BE2C (cell line): Measurements from ENCODE around the gene NEK8.
"Not testable (repeated sequence)": the region's sequence is repeated elsewhere in the genome, so short reads cannot be mapped to it uniquely, and the experiment has no call there.

Experiments used
- DNase-seq: peaks from one replicate; pipeline ENCODE4 v3.0.0-alpha.2; 2020
- H3K27me3 ChIP-seq: fragments of 250-450 bp; sonication (Bioruptor Pico); 2 replicates; pipeline ENCODE4 v1.5.1; 2020; ENCODE audit warnings: mild to moderate bottlenecking
- H3K36me3 ChIP-seq: fragments of 250-450 bp; sonication (Bioruptor Pico); 2 replicates; pipeline ENCODE4 v1.5.1; 2020; ENCODE audit warnings: mild to moderate bottlenecking
- H3K4me1 ChIP-seq: fragments of 250-450 bp; sonication (Bioruptor Pico); 2 replicates; pipeline ENCODE4 v1.5.1; 2020
- H3K4me3 ChIP-seq: 2 replicates; pipeline ENCODE4 v1.5.1; 2011; ENCODE audit warnings: low read depth, low read length
- H3K9me3 ChIP-seq: fragments of 250-450 bp; sonication (Bioruptor Pico); 2 replicates; pipeline ENCODE4 v1.5.1; 2020
- TF ChIP-seq, protein P1 (sequence below): IDR thresholded peaks from 2 replicates; pipeline ENCODE4 v1.5.1; 2012; ENCODE audit warnings: mild to moderate bottlenecking, low read depth, low read length

Gene NEK8

DNA sequence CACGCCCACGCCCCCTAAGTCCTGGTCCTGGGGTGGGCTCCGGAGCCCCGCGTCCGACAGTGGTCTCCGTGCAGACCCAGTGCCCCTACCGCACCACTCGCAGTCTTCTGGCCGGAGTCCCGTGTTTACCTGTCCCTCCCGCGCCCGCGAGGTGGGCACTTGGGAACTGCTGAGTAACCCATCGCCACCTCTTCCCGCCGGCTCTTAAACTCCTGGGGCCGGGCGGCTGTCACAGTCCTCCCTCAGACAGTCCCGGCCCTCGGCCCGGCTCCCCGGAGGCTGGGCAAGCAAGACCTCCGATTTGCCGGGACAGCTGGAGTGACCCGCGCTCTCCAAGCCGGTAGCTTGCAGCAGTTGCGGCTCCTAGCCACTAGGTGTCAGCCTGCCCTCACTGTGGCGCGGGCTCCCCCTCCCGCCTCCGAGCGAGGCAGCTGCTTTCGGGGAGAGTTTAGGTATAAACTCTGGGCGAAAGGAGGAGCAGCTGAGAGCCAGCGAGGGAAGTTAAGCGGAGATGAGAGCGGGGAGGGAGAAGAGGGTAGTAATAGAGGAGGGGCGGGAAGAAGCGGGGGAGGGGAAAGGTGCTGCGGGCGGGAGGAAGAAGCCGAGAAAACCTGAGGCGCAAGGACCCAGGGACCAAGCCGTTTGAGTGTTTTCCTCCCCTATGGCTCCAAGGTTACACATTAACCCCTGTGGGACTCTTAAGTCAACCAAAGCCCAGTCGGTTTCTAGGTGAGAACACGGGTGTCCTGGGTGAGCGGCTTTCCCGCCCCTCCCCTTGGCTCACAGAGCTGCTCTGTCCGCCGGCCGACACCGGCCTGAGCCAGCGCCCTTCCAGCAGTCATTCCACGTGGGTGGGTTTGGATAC, 1.7 kb upstream of the NEK8 start:
- no peaks in the 10 kb centered on the region for H3K9me3 ChIP-seq
- peak; percentile 86 for DNase-seq
- H3K27me3 ChIP-seq: no peaks in the 10 kb centered on the region
- H3K4me1 ChIP-seq: peaks cover 3% of the 10 kb centered on the region; the same call in 1 of the 2 replicates
- TF ChIP-seq, protein P1, sequence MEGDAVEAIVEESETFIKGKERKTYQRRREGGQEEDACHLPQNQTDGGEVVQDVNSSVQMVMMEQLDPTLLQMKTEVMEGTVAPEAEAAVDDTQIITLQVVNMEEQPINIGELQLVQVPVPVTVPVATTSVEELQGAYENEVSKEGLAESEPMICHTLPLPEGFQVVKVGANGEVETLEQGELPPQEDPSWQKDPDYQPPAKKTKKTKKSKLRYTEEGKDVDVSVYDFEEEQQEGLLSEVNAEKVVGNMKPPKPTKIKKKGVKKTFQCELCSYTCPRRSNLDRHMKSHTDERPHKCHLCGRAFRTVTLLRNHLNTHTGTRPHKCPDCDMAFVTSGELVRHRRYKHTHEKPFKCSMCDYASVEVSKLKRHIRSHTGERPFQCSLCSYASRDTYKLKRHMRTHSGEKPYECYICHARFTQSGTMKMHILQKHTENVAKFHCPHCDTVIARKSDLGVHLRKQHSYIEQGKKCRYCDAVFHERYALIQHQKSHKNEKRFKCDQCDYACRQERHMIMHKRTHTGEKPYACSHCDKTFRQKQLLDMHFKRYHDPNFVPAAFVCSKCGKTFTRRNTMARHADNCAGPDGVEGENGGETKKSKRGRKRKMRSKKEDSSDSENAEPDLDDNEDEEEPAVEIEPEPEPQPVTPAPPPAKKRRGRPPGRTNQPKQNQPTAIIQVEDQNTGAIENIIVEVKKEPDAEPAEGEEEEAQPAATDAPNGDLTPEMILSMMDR: peak; percentile 86
- H3K4me3 ChIP-seq: peak overlapping the region; percentile 67
- peaks cover 33% of the 10 kb centered on the region for H3K36me3 ChIP-seq

DNA sequence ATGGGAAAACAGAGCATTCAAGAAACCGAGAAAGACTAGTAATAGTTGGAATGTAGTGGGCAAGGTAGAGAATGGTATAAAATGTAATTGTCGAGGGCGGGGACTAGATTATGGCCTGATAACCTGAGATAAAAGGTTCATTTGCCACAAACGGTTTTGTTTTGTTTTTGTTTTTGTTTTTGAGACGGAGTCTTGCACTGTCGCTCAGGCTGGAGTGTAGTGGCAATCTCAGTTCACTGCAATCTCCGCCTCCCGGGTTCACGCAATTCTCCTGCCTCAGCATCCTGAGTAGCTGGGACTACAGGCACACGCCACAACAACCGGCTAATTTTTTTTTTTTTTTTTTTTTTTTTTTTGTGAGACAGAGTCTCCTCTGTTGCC, 1.4 kb downstream of the NEK8 start:
- Histone ChIP-seq H3K4me3 (no peak overlapping the region), H3K9me3 (no peaks in the 10 kb centered on the region), H3K4me1 (no peaks in the 10 kb centered on the region; the same call in 1 of the 2 replicates), H3K36me3 (peaks cover 4% of the 10 kb centered on the region), H3K27me3 (no peaks in the 10 kb centered on the region)
- TF ChIP-seq, protein P1: no peak
- no peak for DNase-seq

DNA sequence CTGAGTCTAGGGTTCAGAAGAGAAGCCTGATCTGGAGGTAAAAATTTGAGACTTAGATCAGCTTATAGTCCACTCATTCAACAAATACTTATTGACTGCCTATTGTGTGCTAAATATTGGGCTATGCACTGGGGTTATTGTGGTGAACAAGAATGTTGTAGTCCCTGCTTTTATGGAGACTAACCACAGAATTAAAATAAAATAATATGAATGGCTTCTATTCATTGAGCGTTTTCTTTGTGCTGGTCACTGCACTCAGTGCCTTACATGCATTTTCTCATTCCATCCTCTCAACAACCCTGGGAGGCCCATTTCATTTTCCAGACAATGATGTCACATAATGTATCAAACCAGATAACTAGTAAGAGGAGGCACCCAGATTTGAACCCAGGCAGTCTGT, 4.8 kb downstream of the NEK8 start:
- H3K4me3 ChIP-seq: no peak overlapping the region
- no peaks in the 10 kb centered on the region for H3K36me3 ChIP-seq
- H3K4me1 ChIP-seq: no peaks in the 10 kb centered on the region; the same call in 1 of the 2 replicates
- H3K27me3 ChIP-seq: no peaks in the 10 kb centered on the region
- no peak for DNase-seq
- H3K9me3 ChIP-seq: no peaks in the 10 kb centered on the region
- TF ChIP-seq, protein P1: no peak

DNA sequence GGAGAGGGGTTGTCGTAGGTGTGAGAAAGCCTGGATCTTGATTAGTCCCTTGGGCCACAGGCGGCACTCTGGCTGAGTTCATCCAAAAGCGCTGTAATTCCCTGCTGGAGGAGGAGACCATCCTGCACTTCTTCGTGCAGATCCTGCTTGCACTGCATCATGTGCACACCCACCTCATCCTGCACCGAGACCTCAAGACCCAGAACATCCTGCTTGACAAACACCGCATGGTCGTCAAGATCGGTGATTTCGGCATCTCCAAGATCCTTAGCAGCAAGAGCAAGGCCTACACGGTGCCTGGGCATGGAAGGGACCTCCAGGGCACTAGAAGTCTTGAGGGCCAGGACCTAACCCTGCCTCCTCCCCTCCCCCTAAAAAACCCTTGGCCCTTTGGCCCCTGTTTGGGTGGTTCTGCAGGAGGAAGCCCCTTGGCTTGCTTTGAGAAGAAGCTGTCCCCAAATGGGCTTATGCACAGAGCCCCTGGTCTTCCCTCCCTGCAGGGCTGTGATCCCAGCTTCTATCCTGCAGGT, 6.2 kb downstream of the NEK8 start:
- DNase-seq: no peak
- TF ChIP-seq, protein P1: no peak
- H3K9me3 ChIP-seq: no peaks in the 10 kb centered on the region
- no peaks in the 10 kb centered on the region for H3K27me3 ChIP-seq
- no peaks in the 10 kb centered on the region for H3K4me1 ChIP-seq
- H3K36me3 ChIP-seq: no peaks in the 10 kb centered on the region
- no peak overlapping the region for H3K4me3 ChIP-seq

DNA sequence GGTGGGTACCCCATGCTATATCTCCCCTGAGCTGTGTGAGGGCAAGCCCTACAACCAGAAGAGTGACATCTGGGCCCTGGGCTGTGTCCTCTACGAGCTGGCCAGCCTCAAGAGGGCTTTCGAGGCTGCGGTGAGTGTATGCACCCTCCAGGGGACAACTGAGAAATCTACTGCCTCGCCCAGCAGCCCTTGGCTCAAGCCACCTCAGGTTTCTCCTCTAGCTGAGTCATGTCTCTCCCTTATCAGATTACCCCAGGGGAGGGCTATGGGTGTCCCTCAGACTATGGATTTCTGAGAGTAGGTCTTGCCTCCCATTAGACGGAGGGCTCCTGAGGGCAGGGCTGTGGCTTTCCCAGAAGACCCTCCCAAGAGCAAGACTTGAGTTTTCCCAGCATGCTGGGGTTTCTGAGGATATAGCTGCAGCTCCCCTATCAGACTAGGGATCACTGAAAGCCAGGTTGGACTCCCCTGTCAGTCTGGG, 6.7 kb downstream of the NEK8 start:
- Histone ChIP-seq H3K27me3 (no peaks in the 10 kb centered on the region), H3K36me3 (no peaks in the 10 kb centered on the region), H3K9me3 (no peaks in the 10 kb centered on the region), H3K4me3 (no peak overlapping the region), H3K4me1 (no peaks in the 10 kb centered on the region)
- no peak for DNase-seq
- TF ChIP-seq, protein P1: no peak

DNA sequence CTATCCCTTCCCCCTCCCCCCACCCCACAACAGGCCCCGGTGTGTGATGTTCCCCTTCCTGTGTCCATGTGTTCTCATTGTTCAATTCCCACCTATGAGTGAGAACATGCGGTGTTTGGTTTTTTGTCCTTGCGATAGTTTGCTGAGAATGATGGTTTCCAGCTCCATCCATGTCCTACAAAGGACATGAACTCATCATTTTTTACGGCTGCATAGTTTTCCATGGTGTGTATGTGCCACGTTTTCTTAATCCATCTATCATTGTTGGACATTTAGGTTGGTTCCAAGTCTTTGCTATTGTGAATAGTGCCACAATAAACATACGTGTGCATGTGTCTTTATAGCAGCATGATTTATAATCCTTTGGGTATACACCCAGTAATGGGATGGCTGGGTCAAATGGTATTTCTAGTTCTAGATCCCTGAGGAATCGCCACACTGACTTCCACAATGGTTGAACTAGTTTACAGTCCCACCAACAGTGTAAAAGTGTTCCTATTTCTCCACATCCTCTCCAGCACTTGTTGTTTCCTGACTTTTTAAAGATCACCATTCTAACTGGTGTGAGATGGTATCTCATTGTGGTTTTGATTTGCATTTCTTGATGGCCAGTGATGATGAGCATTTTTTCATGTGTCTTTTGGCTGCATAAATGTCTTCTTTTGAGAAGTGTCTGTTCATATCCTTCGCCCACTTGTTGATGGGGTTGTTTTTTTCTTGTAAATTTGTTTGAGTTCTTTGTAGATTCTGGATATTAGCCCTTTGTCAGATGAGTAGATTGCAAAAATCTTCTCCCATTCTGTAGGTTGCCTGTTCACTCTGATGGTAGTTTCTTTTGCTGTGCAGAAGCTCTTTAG, 7.6 kb downstream of the NEK8 start:
- H3K27me3 ChIP-seq, H3K9me3 ChIP-seq, H3K4me1 ChIP-seq, DNase-seq, H3K36me3 ChIP-seq, H3K4me3 ChIP-seq: not testable (repeated sequence)
